ENCODE data around the gene RAB31.
"Not testable (repeated sequence)": the region's sequence is repeated elsewhere in the genome, so short reads cannot be mapped to it uniquely, and the experiment has no call there.

RAB31 gene

GRCh38 chr18:9887992-9888391 is 179.9 kb downstream of the RAB31 start:
- DNase-seq (ENCODE audit: low read depth in 2 of 2), result no peak

- no peak for DNase-seq (ENCODE audit: low read depth in 2 of 2)
These were observed 182.1 kb downstream of the RAB31 start for GRCh38 chr18:9890196-9890595.

- no peak for DNase-seq (ENCODE audit: low read depth in 2 of 2)
These were observed 182.9 kb downstream of the RAB31 start for GRCh38 chr18:9890957-9891356.

- DNase-seq (ENCODE audit: low read depth in 2 of 2), result not testable (repeated sequence)
These were observed 183.4 kb downstream of the RAB31 start for GRCh38 chr18:9891515-9891914.

- DNase-seq (ENCODE audit: low read depth in 2 of 2), result no peak
These were observed 186.5 kb downstream of the RAB31 start for GRCh38 chr18:9894454-9895068.

- DNase-seq (ENCODE audit: low read depth in 2 of 2), result no peak
These were observed 189.0 kb downstream of the RAB31 start for GRCh38 chr18:9897129-9897528.

GRCh38 chr18:9897787-9898291 is 189.7 kb downstream of the RAB31 start:
- DNase-seq (ENCODE audit: low read depth in 2 of 2), result not testable (repeated sequence)

- DNase-seq (ENCODE audit: low read depth in 2 of 2), result no peak
These were observed 190.9 kb downstream of the RAB31 start for GRCh38 chr18:9898792-9899549.

- DNase-seq (ENCODE audit: low read depth in 2 of 2), result not testable (repeated sequence)
These were observed 191.4 kb downstream of the RAB31 start for GRCh38 chr18:9899550-9899930.

GRCh38 chr18:9900699-9901098 is 192.6 kb downstream of the RAB31 start:
- DNase-seq (ENCODE audit: low read depth in 2 of 2), result no peak

GRCh38 chr18:9901377-9901776 is 193.3 kb downstream of the RAB31 start:
- DNase-seq (ENCODE audit: low read depth in 2 of 2), result no peak

- not testable (repeated sequence) for DNase-seq (ENCODE audit: low read depth in 2 of 2)
These were observed 194.2 kb downstream of the RAB31 start for GRCh38 chr18:9902264-9902663.

- no peak for DNase-seq (ENCODE audit: low read depth in 2 of 2)
These were observed 194.7 kb downstream of the RAB31 start for GRCh38 chr18:9902832-9903231.

GRCh38 chr18:9905401-9905922 is 197.4 kb downstream of the RAB31 start:
- DNase-seq (ENCODE audit: low read depth in 2 of 2), result no peak

GRCh38 chr18:9906481-9906880 is 198.4 kb downstream of the RAB31 start:
- no peak for DNase-seq (ENCODE audit: low read depth in 2 of 2)

- no peak for DNase-seq (ENCODE audit: low read depth in 2 of 2)
These were observed 199.8 kb downstream of the RAB31 start for GRCh38 chr18:9907867-9908266.

- DNase-seq (ENCODE audit: low read depth in 2 of 2), result no peak
These were observed 202.0 kb downstream of the RAB31 start for GRCh38 chr18:9910071-9910470.

GRCh38 chr18:9910661-9911060 is 202.6 kb downstream of the RAB31 start:
- DNase-seq (ENCODE audit: low read depth in 2 of 2), result no peak

- no peak for DNase-seq (ENCODE audit: low read depth in 2 of 2)
These were observed 203.1 kb downstream of the RAB31 start for GRCh38 chr18:9911226-9911625.
